Measurements from ENCODE around the gene SOCS3.

- TF ChIP-seq CTCF (IDR thresholded peaks at IDR 0.05) = no peak
- TF ChIP-seq SIN3A (IDR thresholded peaks at IDR 0.05; ENCODE audit: borderline replicate concordance, insufficient read depth, low read depth, low read length) = no peak
- TF ChIP-seq REST (IDR thresholded peaks at IDR 0.05; ENCODE audit: insufficient read depth in 1 of 2, low read depth in 2 of 2, low read length in 1 of 2) = no peak
- no peak for TF ChIP-seq POLR2AphosphoS5 (IDR thresholded peaks at IDR 0.05; ENCODE audit: low read depth, low read length)
- no peak for TF ChIP-seq TCF7L2 (IDR thresholded peaks at IDR 0.05; ENCODE audit: low read depth, low read length)
Measured at GRCh38 chr17:78407387-78408000, 47.6 kb upstream of the SOCS3 start.
